Activated T-helper 1 cell treated with anti-CD3 and anti-CD28 coated beads, Interleukin-2, amount 50 U/mL, for 16 hours (primary cell): Measurements from ENCODE around the gene TMEM63A.

Source experiments
- DNase-seq, 2 donors: peaks; one replicate each; pipeline ENCODE4 v3.0.0-alpha.2; 2020; ENCODE audit warnings: low read depth in 1 of 2, low spot score in 1 of 2

The TMEM63A gene

GRCh38 chr1:225868631-225869330, 13.4 kb downstream of the TMEM63A start:
- DNase-seq, result no peak

- DNase-seq, result no peak
Measured at GRCh38 chr1:225866981-225867380, 15.2 kb downstream of the TMEM63A start.

GRCh38 chr1:225866061-225866837, 15.9 kb downstream of the TMEM63A start:
- peak; percentile 43 to 47 for DNase-seq

- DNase-seq, result no peak
Measured at GRCh38 chr1:225865514-225865913, 16.7 kb downstream of the TMEM63A start.

- DNase-seq, result no peak
Measured at GRCh38 chr1:225863167-225863566, 19.0 kb downstream of the TMEM63A start.

GRCh38 chr1:225862581-225862950, 19.6 kb downstream of the TMEM63A start:
- no peak for DNase-seq

- no peak for DNase-seq
Measured at GRCh38 chr1:225861834-225862580, 20.2 kb downstream of the TMEM63A start.

GRCh38 chr1:225860876-225861441, 21.2 kb downstream of the TMEM63A start:
- no peak for DNase-seq

GRCh38 chr1:225860107-225860506, 22.1 kb downstream of the TMEM63A start:
- no peak for DNase-seq

GRCh38 chr1:225859151-225859550, 23.0 kb downstream of the TMEM63A start:
- DNase-seq, result no peak

- no peak for DNase-seq
Measured at GRCh38 chr1:225857256-225857655, 24.9 kb downstream of the TMEM63A start.

- DNase-seq, result no peak
Measured at GRCh38 chr1:225855503-225856300, 26.5 kb downstream of the TMEM63A start.

- no peak for DNase-seq
Measured at GRCh38 chr1:225853441-225853840, 28.7 kb downstream of the TMEM63A start.

- no peak for DNase-seq
Measured at GRCh38 chr1:225852413-225853124, 29.6 kb downstream of the TMEM63A start.

- no peak for DNase-seq
Measured at GRCh38 chr1:225851805-225852204, 30.4 kb downstream of the TMEM63A start.

GRCh38 chr1:225850370-225850769, 31.8 kb downstream of the TMEM63A start:
- DNase-seq, result no peak

- no peak for DNase-seq
Measured at GRCh38 chr1:225849925-225850324, 32.3 kb downstream of the TMEM63A start.

- DNase-seq, result no peak
Measured at GRCh38 chr1:225848030-225848955, 33.9 kb downstream of the TMEM63A start.

GRCh38 chr1:225847610-225848009, 34.6 kb downstream of the TMEM63A start:
- DNase-seq, result no peak
